Natural killer cell (primary cell): Measurements from ENCODE around the gene CBX7. TPM values are rescaled to one million over a fixed set of nuclear protein-coding genes. Genes with fewer than 3 reads are reported as not detected.

ENCODE experiments used
- ATAC-seq, 3 donors: fragments of 150-1000 bp in 2 of 3; fragments of 200-7000 bp in 1 of 3; cut with Tn5 transposase; 1 replicate in 1 of 3; 2 replicates in 2 of 3; pipeline ENCODE4 v1.10.0; 2021; ENCODE audit warnings: mild to moderate bottlenecking in 2 of 3, moderate library complexity in 2 of 3
- DNase-seq, 2 donors: peaks; one replicate each; pipeline versions ENCODE4 v3.0.0 to v3.0.0-alpha.2; 2013 to 2021; ENCODE audit warnings: mixed read lengths in 1 of 2
- H3K27ac ChIP-seq: one replicate; pipeline ENCODE4 v1.5.1; 2013; ENCODE audit warnings: mild to moderate bottlenecking, low read length
- H3K27me3 ChIP-seq: one replicate; pipeline ENCODE4 v1.6.1; 2013; ENCODE audit warnings: low read length; ENCODE audit not compliant: control insufficient read depth, insufficient read depth
- H3K36me3 ChIP-seq: one replicate; pipeline ENCODE4 v1.6.1; 2013; ENCODE audit warnings: low read length; ENCODE audit not compliant: control insufficient read depth, insufficient read depth
- H3K4me1 ChIP-seq: one replicate; pipeline ENCODE4 v1.6.1; 2013; ENCODE audit warnings: low read length; ENCODE audit not compliant: control insufficient read depth, insufficient read depth
- H3K4me3 ChIP-seq: one replicate; pipeline ENCODE4 v1.5.1; 2013; ENCODE audit warnings: low read length
- H3K9me3 ChIP-seq: one replicate; pipeline ENCODE4 v1.6.1; 2013; ENCODE audit warnings: low read length; ENCODE audit not compliant: control insufficient read depth, insufficient read depth
- H3K27ac Mint-ChIP-seq, 2 donors: one replicate each; pipeline ENCODE4 v1.8.0; 2022; ENCODE audit warnings: mild to moderate bottlenecking in 2 of 2, mixed read lengths in 2 of 2, moderate library complexity in 1 of 2
- H3K27me3 Mint-ChIP-seq, 2 donors: one replicate each; pipeline ENCODE4 v1.8.0; 2022; ENCODE audit warnings: low read depth in 2 of 2, mixed read lengths in 2 of 2
- H3K36me3 Mint-ChIP-seq: one replicate; pipeline ENCODE4 v1.8.0; 2022; ENCODE audit warnings: mixed read lengths
- H3K4me1 Mint-ChIP-seq, 2 donors: one replicate each; pipeline ENCODE4 v1.8.0; 2022; ENCODE audit warnings: mixed read lengths in 2 of 2
- H3K4me3 Mint-ChIP-seq: one replicate; pipeline ENCODE4 v1.8.0; 2022; ENCODE audit warnings: mild to moderate bottlenecking, moderate library complexity, mixed read lengths
- H3K9me3 Mint-ChIP-seq, 2 donors: one replicate each; pipeline ENCODE4 v1.8.0; 2022; ENCODE audit warnings: mixed read lengths in 2 of 2
- CTCF ChIP-seq: fragments of 200-600 bp; IDR thresholded peaks from one replicate; pipeline ENCODE4 v1.8.0; 2022; ENCODE audit warnings: antibody characterized with exemption
- WGBS: methylation state at CpG from one replicate; pipeline ENCODE4 v1.1.7; 2013; ENCODE audit warnings: missing lambda C conversion rate; ENCODE audit not compliant: insufficient coverage; 5-methylcytosine and 5-hydroxymethylcytosine counted together
- intact Hi-C: fragments of 100-400 bp; cut with micrococcal nuclease; formaldehyde crosslinking; loops from one replicate; pipeline ENCODE4 v1.14.2; 2022
- total RNA-seq, 4 donors: library from RNA; stranded (reverse); fragments of 120-200 nt in 1 of 4; gene quantifications; one replicate each; pipeline versions ENCODE4 v1.2.3 to v1.2.4, GENCODE V29; 2013 to 2022

CBX7 gene
- total RNA-seq, 3 donors from 2014 or later (not counting 1 experiment from before 2014, with no cell fraction given): 49.6 to 52.9 (median 50.0) TPM

DNA sequence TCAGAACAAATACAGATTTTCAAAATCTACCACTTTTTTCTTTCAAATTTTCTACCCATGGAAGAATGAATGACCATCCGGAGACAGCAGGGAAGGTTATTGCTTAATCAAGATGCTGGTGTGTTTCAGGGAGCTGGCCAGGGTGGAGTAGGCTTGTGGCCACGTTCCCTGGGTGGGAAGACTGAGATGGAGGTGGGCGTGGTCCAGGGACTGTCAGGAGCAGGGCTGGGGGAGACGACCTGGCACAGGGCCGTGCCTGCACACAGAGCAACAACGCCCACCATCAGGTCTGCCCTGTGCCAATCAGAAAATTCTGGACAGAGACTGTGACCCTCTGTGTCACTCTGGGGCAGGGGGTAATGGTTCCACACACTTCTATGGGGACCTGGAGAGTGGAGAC is 62.6 kb downstream of the CBX7 start:
- H3K9me3 Mint-ChIP-seq: no peaks in the 10 kb centered on the region
- Histone ChIP-seq H3K27ac (peak overlapping the region; percentile 98), H3K36me3 (peaks cover 13% of the 10 kb centered on the region), H3K4me1 (peaks cover 97% of the 10 kb centered on the region), H3K27me3 (no peaks in the 10 kb centered on the region), H3K4me3 (peak overlapping the region; percentile 22), H3K9me3 (no peaks in the 10 kb centered on the region)
- no peak for DNase-seq
- H3K27me3 Mint-ChIP-seq: no peaks in the 10 kb centered on the region
- H3K27ac Mint-ChIP-seq: peak overlapping the region; percentile 98 to 99
- peak overlapping the region; percentile 90 for H3K4me3 Mint-ChIP-seq
- H3K4me1 Mint-ChIP-seq: peaks cover 81 to 90% of the 10 kb centered on the region in 2 donors
- ATAC-seq: no peak
- no peaks in the 10 kb centered on the region for H3K36me3 Mint-ChIP-seq
- TF ChIP-seq CTCF: no peak
- WGBS: 69% methylated on average over 6 of the region's 6 CpGs
- intact Hi-C loops: loop anchor here (1.0 to 2.0 kb wide), 4 partner anchors 10 to 442 kb away; partner anchors contain the start of genes APOBEC3C and RPS19BP1

- ATAC-seq (no peak), DNase-seq (no peak)
- H3K4me1 ChIP-seq: peaks cover 96% of the 10 kb centered on the region
- no peaks in the 10 kb centered on the region for H3K36me3 Mint-ChIP-seq
- peak overlapping the region; percentile 98 for H3K27ac ChIP-seq
- H3K27ac Mint-ChIP-seq: peak overlapping the region; percentile 98 to 99
- H3K27me3 Mint-ChIP-seq: no peaks in the 10 kb centered on the region
- no peak overlapping the region for H3K4me3 ChIP-seq
- H3K9me3 Mint-ChIP-seq: no peaks in the 10 kb centered on the region
- WGBS: 84% methylated on average over 5 of the region's 5 CpGs
- peak overlapping the region; percentile 0 for H3K4me3 Mint-ChIP-seq
- peaks cover 79 to 86% of the 10 kb centered on the region in 2 donors for H3K4me1 Mint-ChIP-seq
- no peaks in the 10 kb centered on the region for H3K27me3 ChIP-seq
- no peaks in the 10 kb centered on the region for H3K9me3 ChIP-seq
- no peak for TF ChIP-seq CTCF
- H3K36me3 ChIP-seq: peaks cover 21% of the 10 kb centered on the region
- intact Hi-C loops: no loop called here
Observed at GRCh38 chr22:39088685-39089032, 63.8 kb downstream of the CBX7 start.

- Mint-ChIP-seq H3K27ac (peak overlapping the region; percentile 98 to 99), H3K27me3 (no peaks in the 10 kb centered on the region), H3K4me3 (peak overlapping the region; percentile 10), H3K9me3 (no peaks in the 10 kb centered on the region), H3K36me3 (no peaks in the 10 kb centered on the region), H3K4me1 (peaks cover 84 to 90% of the 10 kb centered on the region in 2 donors)
- Histone ChIP-seq H3K27me3 (no peaks in the 10 kb centered on the region), H3K9me3 (no peaks in the 10 kb centered on the region), H3K36me3 (peaks cover 27% of the 10 kb centered on the region), H3K27ac (peak overlapping the region; percentile 98), H3K4me1 (peaks cover 96% of the 10 kb centered on the region), H3K4me3 (no peak overlapping the region)
- WGBS: 64% methylated on average over 18 of the region's 18 CpGs
- no peak for ATAC-seq
- intact Hi-C loops: no loop called here
- TF ChIP-seq CTCF: no peak
- peak in 1 of 2 donors; percentile 38 for DNase-seq
Observed at GRCh38 chr22:39087881-39088684, 64.4 kb downstream of the CBX7 start.
